ENCODE results near the gene CELA3B.
"Not testable (repeated sequence)": the region's sequence is repeated elsewhere in the genome, so short reads cannot be mapped to it uniquely, and the experiment has no call there.

CELA3B gene, protein sequence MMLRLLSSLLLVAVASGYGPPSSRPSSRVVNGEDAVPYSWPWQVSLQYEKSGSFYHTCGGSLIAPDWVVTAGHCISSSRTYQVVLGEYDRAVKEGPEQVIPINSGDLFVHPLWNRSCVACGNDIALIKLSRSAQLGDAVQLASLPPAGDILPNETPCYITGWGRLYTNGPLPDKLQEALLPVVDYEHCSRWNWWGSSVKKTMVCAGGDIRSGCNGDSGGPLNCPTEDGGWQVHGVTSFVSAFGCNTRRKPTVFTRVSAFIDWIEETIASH

GRCh38 chr1:21976703-21977239 is at the start of gene CELA3B:
Gene CELA3B (plus strand): TSS chr1:21977022. CDS start chr1:21977040, 18 bp downstream.
- DNase-seq: not testable (repeated sequence)

GRCh38 chr1:21927533-21928237 is 49.1 kb upstream of the CELA3B start:
- DNase-seq: no peak

DNA sequence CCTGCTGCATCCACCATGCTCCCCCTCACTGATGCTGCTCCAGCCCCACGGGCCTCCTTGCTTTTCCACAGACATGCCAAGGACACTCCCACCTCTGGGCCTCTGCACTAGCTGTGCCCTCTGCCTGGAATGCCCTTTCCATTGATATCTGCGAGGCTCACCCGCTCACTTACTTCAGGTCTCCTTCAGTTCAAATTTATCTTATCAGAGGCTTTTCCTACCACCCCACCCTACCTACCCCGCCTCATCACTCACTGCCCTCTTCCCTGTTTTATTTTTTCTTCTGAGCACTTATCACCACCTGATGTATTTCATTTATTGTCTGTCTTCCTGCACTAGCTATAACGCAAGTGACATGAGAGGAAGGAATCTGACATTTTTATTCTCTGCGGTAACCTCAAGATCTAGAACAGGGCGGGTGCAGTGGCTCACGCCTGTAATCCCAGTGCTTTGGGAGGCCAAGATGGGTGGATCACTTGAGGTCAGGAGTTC is 46.7 kb upstream of the CELA3B start:
- DNase-seq: no peak

- no peak for DNase-seq
Measured at GRCh38 chr1:21930629-21931170, 46.1 kb upstream of the CELA3B start.

DNA sequence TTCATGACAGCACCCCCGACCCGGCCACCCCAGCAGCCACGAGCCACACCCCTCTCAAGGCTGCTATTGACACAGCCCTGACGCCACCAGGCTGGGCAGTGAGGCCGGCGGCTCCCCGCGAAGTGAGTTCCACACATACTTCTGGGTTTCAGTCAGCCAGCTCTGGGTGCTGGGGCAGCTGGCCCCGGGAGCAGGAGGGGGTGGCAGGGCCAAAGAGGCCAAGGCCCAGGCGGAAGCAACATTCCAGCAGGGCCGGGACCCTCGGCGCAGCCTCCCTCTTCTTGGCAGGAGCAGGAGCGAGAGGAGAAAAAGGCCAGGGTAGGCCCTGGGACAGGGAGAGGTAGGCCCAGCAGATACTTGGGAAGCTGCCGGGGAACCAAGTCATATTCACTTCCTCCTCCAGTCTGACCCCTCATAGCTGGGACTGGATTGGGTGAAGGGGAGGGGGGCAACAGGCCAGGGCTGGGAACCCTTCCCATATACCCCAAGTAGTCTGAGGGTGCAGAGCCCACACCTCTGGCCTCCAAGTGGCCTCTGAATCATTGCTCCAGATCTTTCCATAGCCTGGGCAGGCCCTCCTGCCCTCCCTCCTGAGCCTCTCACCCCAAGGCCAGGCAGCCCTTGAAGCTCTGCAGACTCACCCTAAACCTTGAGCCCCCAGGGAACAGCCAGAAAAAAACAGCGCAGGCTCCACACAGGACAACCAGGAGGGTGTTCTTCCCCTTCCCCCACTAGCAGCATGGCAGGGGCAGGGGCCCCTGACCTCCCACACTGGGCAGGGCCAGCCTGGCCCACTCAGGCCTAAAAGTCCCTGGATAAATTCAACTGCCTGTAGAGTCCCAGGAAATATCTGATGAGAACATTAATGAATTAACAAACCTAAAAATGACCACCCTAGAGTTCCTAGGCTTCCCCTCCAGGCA is 45.4 kb upstream of the CELA3B start:
- peak; percentile 78 for DNase-seq

GRCh38 chr1:21932127-21932526 is 44.7 kb upstream of the CELA3B start:
- no peak for DNase-seq

- DNase-seq: no peak
Measured at GRCh38 chr1:21933397-21934248, 43.2 kb upstream of the CELA3B start.

GRCh38 chr1:21935393-21935804 is 41.4 kb upstream of the CELA3B start:
- DNase-seq: peak; percentile 64

- DNase-seq: peak; percentile 64
Measured at GRCh38 chr1:21935891-21936365, 40.9 kb upstream of the CELA3B start.

GRCh38 chr1:21936366-21937031 is 40.3 kb upstream of the CELA3B start:
- DNase-seq: no peak

GRCh38 chr1:21937034-21937371 is 39.8 kb upstream of the CELA3B start, which contains the start of gene HSPG2:
Gene HSPG2 (minus strand): TSS chr1:21937310. CDS start chr1:21937217, 93 bp downstream.
- no peak for DNase-seq

GRCh38 chr1:21937372-21938121 is 39.3 kb upstream of the CELA3B start:
- peak; percentile 61 for DNase-seq

DNA sequence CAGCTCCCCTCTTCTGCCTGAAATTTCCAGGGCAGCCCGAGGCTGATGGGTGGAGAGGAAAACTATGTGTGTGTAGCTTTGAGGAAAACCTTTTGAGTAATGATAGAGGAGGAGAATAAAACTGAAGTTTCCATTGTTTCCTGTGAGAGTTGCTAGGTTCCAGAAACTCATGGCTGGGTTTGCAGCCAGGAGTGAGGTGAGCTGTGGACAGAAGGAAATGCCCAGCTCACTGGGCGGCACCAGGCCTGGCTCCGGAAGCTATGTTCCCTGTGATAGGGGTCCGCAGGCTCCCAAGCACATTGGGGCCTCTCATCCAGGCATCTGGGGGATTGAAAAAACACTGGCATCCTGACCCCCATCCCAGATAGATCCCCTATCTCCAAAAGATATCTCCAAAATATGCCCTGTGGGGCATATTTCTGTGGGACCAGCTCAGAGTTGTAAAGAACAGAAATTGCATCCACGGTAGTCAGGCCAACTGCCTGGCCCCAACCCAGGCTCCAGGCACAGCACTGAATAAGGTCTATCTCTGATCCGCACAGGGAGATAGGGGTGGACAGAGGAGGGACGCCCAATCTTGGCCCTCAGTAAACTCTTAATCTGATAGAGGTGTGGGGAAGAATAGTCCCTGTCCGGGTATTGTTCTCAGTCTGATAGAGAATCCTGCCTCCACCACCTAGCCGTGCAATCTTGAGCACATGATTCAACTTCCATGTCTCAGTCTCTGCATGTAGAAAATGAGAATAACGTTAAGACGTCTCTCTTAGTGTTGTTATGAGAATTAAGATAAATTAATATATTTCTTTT is 37.9 kb upstream of the CELA3B start:
- no peak for DNase-seq

DNA sequence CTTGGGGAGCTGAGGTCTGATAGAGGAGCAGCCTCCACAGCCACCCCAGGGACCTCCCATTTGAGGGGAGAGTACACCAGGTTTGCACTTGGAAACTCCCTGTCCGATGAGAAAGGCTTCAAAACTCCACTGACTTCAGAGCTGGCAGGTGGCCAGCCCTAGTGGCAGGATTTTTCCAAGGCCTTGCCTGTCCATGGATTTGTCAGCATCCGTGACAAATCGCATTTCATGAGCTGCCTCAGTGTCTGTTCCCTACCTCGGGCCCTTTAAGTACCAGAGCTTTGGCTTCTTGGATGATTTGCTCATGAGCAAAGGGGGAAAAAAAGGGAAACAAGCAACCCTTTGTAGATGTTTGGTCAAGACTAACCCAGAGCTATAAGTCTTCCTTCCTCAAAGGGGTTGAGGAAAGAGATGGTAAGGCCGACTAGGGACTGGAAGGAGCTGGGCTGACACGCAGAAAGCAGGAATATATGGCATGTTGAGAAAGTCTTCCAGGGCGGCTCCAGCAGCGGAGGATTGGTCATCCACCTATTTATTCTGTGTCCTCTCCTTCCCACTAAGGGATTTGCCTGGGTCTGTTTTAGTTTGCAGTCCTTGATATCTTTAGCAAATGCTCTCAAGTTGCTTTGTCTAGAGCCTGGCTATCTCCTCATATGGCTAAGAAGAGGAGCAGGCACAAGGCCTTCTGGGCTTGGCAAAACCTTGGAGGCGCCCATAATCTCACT is 37.0 kb upstream of the CELA3B start:
- peak; percentile 95 for DNase-seq

DNA sequence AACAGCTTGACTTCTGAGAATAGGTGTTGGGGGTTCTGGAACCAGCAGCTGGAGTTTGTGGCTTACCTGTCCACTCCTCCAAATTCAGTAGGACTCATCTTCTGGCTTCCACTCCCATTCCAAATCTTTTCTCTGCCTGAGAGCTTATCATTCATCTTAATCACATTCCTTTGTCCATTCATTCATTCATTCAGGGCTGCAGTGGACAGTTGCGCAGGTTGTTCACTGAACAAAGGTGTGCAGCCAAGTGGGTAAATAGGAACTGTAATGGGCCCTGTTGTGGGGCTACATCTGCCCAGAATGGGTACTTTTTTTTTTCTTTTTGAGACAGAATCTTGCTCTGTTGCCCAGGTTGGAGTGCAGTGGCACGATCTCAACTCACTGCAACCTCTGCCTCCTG is 36.3 kb upstream of the CELA3B start:
- DNase-seq: no peak

DNA sequence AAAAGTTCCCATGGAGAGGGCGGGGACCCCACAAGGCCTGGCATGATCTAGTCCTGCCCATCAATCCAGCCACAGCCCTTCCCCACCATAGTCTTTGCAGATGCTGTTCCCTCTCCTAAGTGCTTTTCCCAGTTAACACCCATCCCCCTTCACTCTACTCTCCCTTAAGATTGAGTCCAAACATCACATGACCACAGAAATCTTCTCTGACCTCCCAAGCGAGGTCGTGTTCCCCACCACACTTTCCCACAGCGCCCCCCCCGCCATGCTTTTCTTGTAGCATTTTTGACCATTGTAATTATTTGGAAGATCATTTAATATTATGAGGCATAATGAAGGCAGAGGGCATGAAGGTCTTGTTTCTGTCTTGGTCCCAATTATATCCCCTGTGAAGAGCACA is 35.5 kb upstream of the CELA3B start:
- DNase-seq: no peak

DNA sequence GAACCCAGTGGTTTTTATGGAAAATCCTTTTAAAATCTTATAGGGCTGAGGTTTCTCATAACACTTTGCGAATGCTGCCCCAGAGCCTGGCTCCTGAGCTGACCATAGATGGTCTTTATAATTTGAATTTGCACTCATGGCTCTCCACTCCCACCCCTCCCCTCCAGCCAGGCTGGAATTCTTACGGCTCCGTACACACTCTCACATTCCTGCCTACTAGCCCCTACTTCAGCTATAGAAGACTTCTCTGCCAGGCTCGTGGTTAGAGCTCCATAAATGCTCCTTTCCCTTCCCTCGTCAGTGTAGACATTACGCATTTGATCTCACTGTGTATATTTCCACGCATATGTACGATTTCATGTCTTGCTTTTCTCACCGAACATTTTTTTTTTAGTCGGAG is 34.4 kb upstream of the CELA3B start:
- no peak for DNase-seq

GRCh38 chr1:21942959-21943640 is 33.7 kb upstream of the CELA3B start:
- not testable (repeated sequence) for DNase-seq

Data from kidney glomerular epithelial cell (primary cell).